Prostate gland (tissue), 2 donors: ENCODE measurements around the gene ATP5PB. TPM values are rescaled to one million over a fixed set of nuclear protein-coding genes. Genes with fewer than 3 reads are reported as not detected.

Experiments used
- DNase-seq: peaks from one replicate; pipeline ENCODE4 v3.0.0-alpha.2; 2019; ENCODE audit warnings: low spot score
- H3K27ac ChIP-seq, 2 donors: fragments of 200-600 bp; sonication (generic); 2 replicates each; pipeline ENCODE4 v1.5.1; 2017 to 2019
- H3K27me3 ChIP-seq: fragments of 200-600 bp; sonication (generic); replicated peaks from 2 replicates; pipeline ENCODE4 v1.5.1; 2019; ENCODE audit not compliant: insufficient read depth
- H3K36me3 ChIP-seq, 2 donors: fragments of 200-600 bp; sonication (generic); 1 replicate in 1 of 2; 2 replicates in 1 of 2; pipeline versions ENCODE4 v1.5.1 to v1.8.1; 2017 to 2019
- H3K4me1 ChIP-seq: fragments of 200-600 bp; sonication (generic); replicated peaks from 2 replicates; pipeline ENCODE4 v1.5.1; 2019
- H3K4me3 ChIP-seq, 2 donors: fragments of 200-600 bp; sonication (generic); 2 replicates each; pipeline ENCODE4 v1.5.1; 2017 to 2019
- H3K9me3 ChIP-seq: fragments of 200-600 bp; sonication (generic); 2 replicates; pipeline ENCODE4 v1.5.1; 2017
- CTCF ChIP-seq, 4 experiments: fragments of 200-600 bp in 2 of 4; fragments of 450-650 bp in 2 of 4; sonication (generic) in 2 of 4; IDR thresholded peaks; 1 replicate in 3 of 4; 2 replicates in 1 of 4; pipeline ENCODE4 v1.5.1; 2016 to 2019; ENCODE audit warnings: antibody characterized with exemption in 4 of 4, mild to moderate bottlenecking in 2 of 4, moderate library complexity in 2 of 4
- POLR2A ChIP-seq: fragments of 450-650 bp; IDR thresholded peaks from one replicate; pipeline ENCODE4 v1.6.1; 2016; ENCODE audit warnings: antibody characterized with exemption, mild to moderate bottlenecking
- POLR2AphosphoS5 ChIP-seq: sonication (generic); formaldehyde crosslinking; IDR thresholded peaks from one replicate; pipeline ENCODE4 v1.6.1; 2017; ENCODE audit warnings: antibody characterized with exemption
- WGBS: methylation state at CpG from one replicate; pipeline ENCODE4 v1.1.5; 2018; 5-methylcytosine and 5-hydroxymethylcytosine counted together
- intact Hi-C: fragments of 100-400 bp; cut with DNase I; formaldehyde crosslinking; loops from one replicate; pipeline ENCODE4 v1.14.2; 2022
- small RNA-seq, 2 donors: library from RNA; depleted of rRNA; stranded (forward); fragments of <200 nt; gene quantifications; one replicate each; pipeline ENCODE3, GENCODE V24; 2016
- total RNA-seq, 2 donors: library from RNA; depleted of rRNA; stranded (reverse); fragments of >200 nt; gene quantifications; one replicate each; pipeline ENCODE4 v1.1.0, GENCODE V29; 2016

The ATP5PB gene
- total RNA-seq, 2 donors from 2014 or later = 144 to 192 TPM

GRCh38 chr1:111505641-111506119, 56.4 kb downstream of the ATP5PB start:
- no peak for TF ChIP-seq POLR2A
- no peak for TF ChIP-seq POLR2AphosphoS5
- Histone ChIP-seq H3K4me3 (no peak overlapping the region), H3K4me1 (peaks cover 9% of the 10 kb centered on the region), H3K27me3 (no peaks in the 10 kb centered on the region), H3K36me3 (no peaks in the 10 kb centered on the region), H3K27ac (no peak overlapping the region), H3K9me3 (no peaks in the 10 kb centered on the region)
- intact Hi-C loops = loop anchor here (2.0 to 5.0 kb wide), 2 partner anchors 151 to 247 kb away; no protein-coding TSS in a partner anchor
- DNase-seq = no peak
- 89% methylated on average over 6 of the region's 6 CpGs for WGBS

- H3K36me3 ChIP-seq = no peaks in the 10 kb centered on the region
- TF ChIP-seq POLR2AphosphoS5 (no peak), POLR2A (no peak), CTCF (IDR thresholded peaks at IDR 0.05) (no peak)
- no peak overlapping the region for H3K4me3 ChIP-seq
- no peak overlapping the region for H3K27ac ChIP-seq
- WGBS = 44% methylated on average over 2 of the region's 2 CpGs
- no peaks in the 10 kb centered on the region for H3K9me3 ChIP-seq
- H3K27me3 ChIP-seq = no peaks in the 10 kb centered on the region
- H3K4me1 ChIP-seq = peaks cover 9% of the 10 kb centered on the region
- intact Hi-C loops = loop anchor here (2.0 to 5.0 kb wide), 2 partner anchors 150 to 246 kb away; no protein-coding TSS in a partner anchor
- no peak for DNase-seq
Observed at GRCh38 chr1:111506561-111506960, 57.3 kb downstream of the ATP5PB start.

- H3K36me3 ChIP-seq = no peaks in the 10 kb centered on the region
- H3K27me3 ChIP-seq = no peaks in the 10 kb centered on the region
- DNase-seq = peak; percentile 35
- peak; percentile 29 for TF ChIP-seq POLR2AphosphoS5
- no peak for TF ChIP-seq POLR2A
- peak in 1 of 4 experiments; percentile 4 for TF ChIP-seq CTCF (IDR thresholded peaks at IDR 0.05)
- 10% methylated on average over 15 of the region's 15 CpGs for WGBS
- H3K9me3 ChIP-seq = no peaks in the 10 kb centered on the region
- H3K27ac ChIP-seq = peak overlapping the region; percentile 84 to 90
- peaks cover 9% of the 10 kb centered on the region for H3K4me1 ChIP-seq
- H3K4me3 ChIP-seq = no peak overlapping the region
- intact Hi-C loops = loop anchor here (2.0 to 5.0 kb wide), 2 partner anchors 149 to 245 kb away; no protein-coding TSS in a partner anchor
Observed at GRCh38 chr1:111507411-111508201, 58.3 kb downstream of the ATP5PB start.

- no peak for DNase-seq
- Histone ChIP-seq H3K27ac (no peak overlapping the region), H3K27me3 (no peaks in the 10 kb centered on the region), H3K9me3 (no peaks in the 10 kb centered on the region), H3K4me1 (peaks cover 9% of the 10 kb centered on the region), H3K36me3 (no peaks in the 10 kb centered on the region), H3K4me3 (no peak overlapping the region)
- intact Hi-C loops = loop anchor here (5.0 kb wide), 1 partner anchor 242 kb away; no protein-coding TSS in a partner anchor
- WGBS = 47% methylated on average over 3 of the region's 3 CpGs
- TF ChIP-seq POLR2AphosphoS5 (no peak), CTCF (IDR thresholded peaks at IDR 0.05) (no peak)
Observed at GRCh38 chr1:111509997-111510375, 60.7 kb downstream of the ATP5PB start.

GRCh38 chr1:111511370-111511769, 62.1 kb downstream of the ATP5PB start:
- 76% methylated on average over 3 of the region's 3 CpGs for WGBS
- intact Hi-C loops = no loop called here
- TF ChIP-seq POLR2AphosphoS5 (no peak), CTCF (IDR thresholded peaks at IDR 0.05) (no peak), POLR2A (no peak)

More at GRCh38 chr1:111511370-111511769, 62.1 kb downstream of the ATP5PB start:
- no peak overlapping the region for H3K27ac ChIP-seq
- DNase-seq = no peak
- no peaks in the 10 kb centered on the region for H3K27me3 ChIP-seq
- H3K36me3 ChIP-seq = no peaks in the 10 kb centered on the region
- H3K4me1 ChIP-seq = peaks cover 9% of the 10 kb centered on the region
- H3K9me3 ChIP-seq = no peaks in the 10 kb centered on the region
- H3K4me3 ChIP-seq = no peak overlapping the region

Small RNAs within 50 kb of the gene (small RNA-seq; reads per million reads assigned to genes)
- gene RF00019 (0 reads per million in 2 donors), gene RNU6-792P (0 reads per million in 2 donors)

Other genes with a start within 250 kb of the ATP5PB start
- 10 to 100 TPM; 25.4 to 37.2 TPM for gene DENND2D, start 248.8 kb upstream of the ATP5PB start, total RNA-seq
- gene CHI3L2, start 221.8 kb upstream of the ATP5PB start, total RNA-seq = 10 to 100 TPM in 1 of 2 donors, under 1 TPM in 1; 0.82 to 10.6 TPM
- gene CHIA, start 158.6 kb upstream of the ATP5PB start, total RNA-seq = not detected
- gene OVGP1, start 21.7 kb upstream of the ATP5PB start, total RNA-seq = 1 to 10 TPM; 2.9 to 3.5 TPM
- 10 to 100 TPM; 19.1 to 31.6 TPM for gene WDR77, start 208 bp upstream of the ATP5PB start, total RNA-seq
- gene C1orf162, start 24.5 kb downstream of the ATP5PB start, total RNA-seq = 1 to 10 TPM; 3.2 to 9.6 TPM
- 1 to 10 TPM; 2.0 to 2.9 TPM for gene ADORA3, start 54.2 kb downstream of the ATP5PB start, total RNA-seq
- gene TMIGD3, start 54.2 kb downstream of the ATP5PB start, total RNA-seq = 10 to 100 TPM in 1 of 2 donors, under 1 TPM in 1; 0.64 to 11.4 TPM
- 10 to 100 TPM; 31.4 to 39.1 TPM for gene RAP1A, start 170.3 kb downstream of the ATP5PB start, total RNA-seq